Fibroblast of lung (primary cell): ENCODE measurements around the gene MICOS13. TPM values are rescaled to one million over a fixed set of nuclear protein-coding genes. Genes with fewer than 3 reads are reported as not detected.

Experiments
- DNase-seq, 2 donors: peaks; one replicate each; pipeline versions ENCODE4 v3.0.0 to v3.0.0-alpha.2; 2010; ENCODE audit warnings: low read depth in 2 of 2
- H2AFZ ChIP-seq: 2 replicates; pipeline ENCODE4 v1.5.1; 2012; ENCODE audit warnings: low read length, control low read depth, inconsistent platforms
- H3K27ac ChIP-seq: 2 replicates; pipeline ENCODE4 v1.5.1; 2011; ENCODE audit warnings: low read length, control low read depth; ENCODE audit not compliant: insufficient read depth
- H3K27me3 ChIP-seq: 2 replicates; pipeline ENCODE4 v1.5.1; 2011; ENCODE audit warnings: mild to moderate bottlenecking, low read length; ENCODE audit not compliant: control insufficient read depth, insufficient read depth
- H3K36me3 ChIP-seq: 2 replicates; pipeline ENCODE4 v1.5.1; 2011; ENCODE audit warnings: low read length; ENCODE audit not compliant: control insufficient read depth, insufficient read depth
- H3K4me1 ChIP-seq: 2 replicates; pipeline ENCODE4 v1.5.1; 2011; ENCODE audit warnings: low read length; ENCODE audit not compliant: control insufficient read depth, insufficient read depth; ENCODE audit errors: extremely low read depth
- H3K4me2 ChIP-seq: 2 replicates; pipeline ENCODE4 v1.5.1; 2011; ENCODE audit warnings: low read length, control low read depth; ENCODE audit not compliant: insufficient read depth; ENCODE audit errors: extremely low read depth
- H3K4me3 ChIP-seq, 4 experiments: fragments of 200-600 bp in 1 of 4; sonication (generic) in 1 of 4; replicated peaks in 1 of 4; 2 replicates each; pipeline ENCODE4 v1.5.1; 2011 to 2016; ENCODE audit warnings: low read length in 4 of 4, low read depth in 3 of 4, mild to moderate bottlenecking in 3 of 4, control low read depth in 2 of 4, inconsistent platforms in 1 of 4, mixed read lengths in 1 of 4; ENCODE audit not compliant: insufficient read depth in 1 of 4; ENCODE audit errors: control extremely low read depth in 1 of 4
- H3K79me2 ChIP-seq: 2 replicates; pipeline ENCODE4 v1.5.1; 2012; ENCODE audit warnings: mild to moderate bottlenecking, low read length, inconsistent platforms; ENCODE audit not compliant: control insufficient read depth, insufficient read depth
- H3K9ac ChIP-seq: 2 replicates; pipeline ENCODE4 v1.5.1; 2011; ENCODE audit warnings: mild to moderate bottlenecking, low read length, control low read depth; ENCODE audit not compliant: insufficient read depth
- H3K9me3 ChIP-seq: 2 replicates; pipeline ENCODE4 v1.5.1; 2012; ENCODE audit warnings: low read depth, low read length; ENCODE audit not compliant: control insufficient read depth, insufficient read depth
- H4K20me1 ChIP-seq: 2 replicates; pipeline ENCODE4 v1.5.1; 2011; ENCODE audit warnings: low read length; ENCODE audit not compliant: control insufficient read depth, insufficient read depth; ENCODE audit errors: extremely low read depth
- CTCF ChIP-seq, 2 donors: IDR thresholded peaks in 1 of 2; conservative IDR thresholded peaks in 1 of 2; 1 replicate in 1 of 2; 2 replicates in 1 of 2; pipeline ENCODE4 v1.5.1; 2011 to 2012; ENCODE audit warnings: low read length in 2 of 2, control low read depth in 1 of 2, inconsistent platforms in 1 of 2, low read depth in 1 of 2, mild to moderate bottlenecking in 1 of 2
- EZH2 ChIP-seq: IDR thresholded peaks from 2 replicates; pipeline ENCODE4 v1.5.1; 2012; ENCODE audit warnings: low read length, control low read depth, mild to moderate bottlenecking; ENCODE audit errors: missing control alignments
- polyA plus RNA-seq, 2 donors: library from polyadenylated mRNA; depleted of rRNA in 1 of 2; stranded (reverse) in 1 of 2; unstranded in 1 of 2; fragments of >200 nt; gene quantifications; 2 replicates each; pipeline ENCODE4 v1.2.1, GENCODE V29; 2011 to 2012; ENCODE audit warnings: missing spikeins in 1 of 2
- total RNA-seq: library from RNA; depleted of rRNA; stranded (reverse); fragments of >200 nt; gene quantifications from 2 replicates; pipeline ENCODE4 v1.2.1, GENCODE V29; 2014

Gene MICOS13
- total and polyA plus RNA-seq, 2 donors (not counting 1 experiment from before 2014, with no cell fraction given): 20.8 to 73.5 TPM

GRCh38 chr19:5719961-5720790 is 39.9 kb upstream of the MICOS13 start, which contains the start of the genes CATSPERD and LONP1:
Gene CATSPERD, plus strand, starts transcription at chr19:5720637. Its CDS starts 101 bp downstream, at chr19:5720738.
Gene LONP1, minus strand, starts transcription at chr19:5720146. Its CDS starts 14 bp downstream, at chr19:5720132.
- TF ChIP-seq EZH2: no peak
- TF ChIP-seq CTCF (conservative IDR thresholded peaks at IDR 0.05 in 1 of 2, IDR thresholded peaks at IDR 0.05 in 1 of 2; ENCODE audit: low read depth in 1 of 2, low read length in 2 of 2): peak; percentile 85 to 86
- Histone ChIP-seq H3K36me3 (peaks cover 2% of the 10 kb centered on the region), H3K4me3 (peak within 1 kb of the TSS; percentile 71 to 98 (median 88)), H2AFZ (peak within 1 kb of the TSS; percentile 98), H3K4me1 (peaks cover 9% of the 10 kb centered on the region), H3K4me2 (peak within 1 kb of the TSS; percentile 97), H3K27ac (peak within 1 kb of the TSS; percentile 92), H3K79me2 (peaks cover 40% of the 10 kb centered on the region), H3K9ac (peak within 1 kb of the TSS; percentile 81), H4K20me1 (no peaks in the 10 kb centered on the region), H3K9me3 (no peaks in the 10 kb centered on the region), H3K27me3 (no peaks in the 10 kb centered on the region)
- DNase-seq: peak; percentile 98 to 99

- DNase-seq: peak in 1 of 2 donors; percentile 19
These were observed 39.1 kb upstream of the MICOS13 start for GRCh38 chr19:5719274-5719960.

More at GRCh38 chr19:5719274-5719960, 39.1 kb upstream of the MICOS13 start:
- H2AFZ ChIP-seq: no peak overlapping the region
- peak overlapping the region; percentile 81 for H3K9ac ChIP-seq
- no peaks in the 10 kb centered on the region for H4K20me1 ChIP-seq
- H3K9me3 ChIP-seq: no peaks in the 10 kb centered on the region
- TF ChIP-seq CTCF (conservative IDR thresholded peaks at IDR 0.05 in 1 of 2, IDR thresholded peaks at IDR 0.05 in 1 of 2; ENCODE audit: low read depth in 1 of 2, low read length in 2 of 2): no peak
- no peak for TF ChIP-seq EZH2
- peak overlapping the region; percentile 71 to 98 (median 88) for H3K4me3 ChIP-seq
- H3K79me2 ChIP-seq: peaks cover 45% of the 10 kb centered on the region
- H3K27ac ChIP-seq: peak overlapping the region; percentile 92
- peaks cover 9% of the 10 kb centered on the region for H3K4me1 ChIP-seq
- peaks cover 2% of the 10 kb centered on the region for H3K36me3 ChIP-seq
- H3K27me3 ChIP-seq: no peaks in the 10 kb centered on the region
- H3K4me2 ChIP-seq: peak overlapping the region; percentile 89
